Pons (tissue), 1 donor: Measurements from ENCODE around the gene PRDM10.
"Not testable (repeated sequence)": the region's sequence is repeated elsewhere in the genome, so short reads cannot be mapped to it uniquely, and the experiment has no call there.

Source experiments
- DNase-seq: peaks from one replicate; pipeline ENCODE4 v3.0.0-alpha.2; 2016; ENCODE audit warnings: low spot score

The PRDM10 gene

GRCh38 chr11:130015846-130016245, 13.2 kb upstream of the PRDM10 start:
- DNase-seq, result not testable (repeated sequence)

GRCh38 chr11:130008326-130008725, 5.7 kb upstream of the PRDM10 start:
- DNase-seq, result no peak

- no peak for DNase-seq
These were observed 4.3 kb upstream of the PRDM10 start for GRCh38 chr11:130006929-130007328.

DNA sequence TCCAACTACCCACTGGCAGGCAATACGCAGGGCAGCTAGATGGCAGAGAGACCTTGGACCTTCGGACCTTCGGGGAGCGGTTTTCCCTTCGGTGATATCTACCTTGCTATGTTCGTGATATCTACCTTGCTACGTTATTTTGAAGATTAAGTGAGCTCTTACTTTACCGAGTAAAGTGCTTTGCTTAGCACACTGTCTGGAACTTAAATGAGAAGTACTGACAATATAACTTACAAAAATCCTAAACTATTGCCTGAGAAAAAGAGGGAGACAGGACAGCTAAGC, 1.0 kb upstream of the PRDM10 start:
- no peak for DNase-seq

GRCh38 chr11:130002846-130003716, 446 bp upstream of the PRDM10 start:
- peak; percentile 100 for DNase-seq

DNA sequence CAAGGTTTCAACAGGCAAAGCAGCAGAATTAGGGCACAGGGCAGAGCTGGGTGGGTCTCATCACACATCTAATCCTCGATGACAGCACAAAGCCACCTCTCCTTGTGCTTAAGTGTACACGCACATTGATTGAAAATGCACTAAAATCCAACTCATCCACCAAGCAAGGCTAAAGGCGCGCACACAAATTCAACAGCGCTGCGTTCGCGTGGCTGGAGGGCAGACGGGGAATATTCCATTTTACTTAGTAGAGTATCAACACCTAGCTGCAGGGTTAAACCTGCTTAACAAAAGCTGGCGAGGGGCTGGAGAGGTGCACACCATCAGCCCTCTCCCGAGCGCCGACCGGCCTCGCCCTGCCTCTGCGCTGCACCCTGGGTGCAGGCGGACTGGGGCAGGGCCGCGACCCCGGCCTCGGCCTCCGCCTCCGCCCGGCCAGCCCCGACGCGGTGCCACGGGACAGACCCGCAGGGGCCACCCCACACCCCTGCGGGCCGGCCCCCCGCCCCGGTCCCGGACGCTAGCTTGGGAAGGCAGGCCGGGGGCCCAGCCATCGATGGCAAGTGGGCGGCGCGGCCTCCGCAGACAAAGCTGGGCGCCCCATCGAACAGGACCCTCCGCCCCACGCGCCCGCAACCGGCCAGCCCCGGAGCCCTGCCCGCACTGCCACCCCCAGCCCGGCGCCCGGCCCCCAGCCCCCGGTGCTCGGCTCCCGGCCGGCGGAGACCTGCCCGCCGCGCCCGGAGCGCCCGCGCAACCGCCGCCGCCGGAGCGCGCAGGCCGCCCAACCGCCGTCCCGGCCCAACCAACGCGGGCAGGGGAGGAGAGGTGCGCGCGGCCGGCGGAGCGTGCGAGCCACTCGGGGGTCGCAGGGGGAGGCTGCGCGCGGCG, 929 bp downstream of the PRDM10 start:
- peak; percentile 17 for DNase-seq

DNA sequence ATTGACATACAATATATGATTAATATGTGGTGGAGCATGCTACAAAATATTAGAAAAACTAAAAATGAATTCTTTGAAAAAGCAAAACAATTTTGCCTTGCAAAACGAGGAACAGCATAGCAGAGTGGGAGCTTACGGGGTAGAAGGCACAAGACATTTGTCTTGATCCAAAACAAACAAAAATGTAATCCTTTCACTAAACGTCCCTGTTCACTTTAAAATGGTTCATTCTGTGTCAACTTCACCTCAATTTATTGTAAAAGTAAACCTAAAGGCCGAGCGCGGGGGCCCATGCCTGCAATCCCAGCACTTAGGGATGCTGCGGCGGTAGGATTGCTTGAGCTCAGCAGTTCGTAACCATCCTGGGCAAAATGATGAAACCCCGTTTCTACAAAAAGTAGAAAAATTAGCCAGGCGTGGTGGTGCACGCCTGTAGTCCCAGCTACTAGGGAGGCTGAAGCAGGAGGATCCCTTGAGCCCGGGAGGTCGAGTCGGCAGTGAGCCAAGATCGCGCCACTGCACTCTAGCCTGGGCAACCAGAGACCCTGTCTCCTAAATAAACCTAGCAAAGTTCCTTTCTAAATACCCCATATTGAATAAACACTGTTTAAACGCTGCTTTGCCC, 2.0 kb downstream of the PRDM10 start:
- DNase-seq, result no peak

GRCh38 chr11:129999407-129999806, 3.2 kb downstream of the PRDM10 start:
- no peak for DNase-seq

DNA sequence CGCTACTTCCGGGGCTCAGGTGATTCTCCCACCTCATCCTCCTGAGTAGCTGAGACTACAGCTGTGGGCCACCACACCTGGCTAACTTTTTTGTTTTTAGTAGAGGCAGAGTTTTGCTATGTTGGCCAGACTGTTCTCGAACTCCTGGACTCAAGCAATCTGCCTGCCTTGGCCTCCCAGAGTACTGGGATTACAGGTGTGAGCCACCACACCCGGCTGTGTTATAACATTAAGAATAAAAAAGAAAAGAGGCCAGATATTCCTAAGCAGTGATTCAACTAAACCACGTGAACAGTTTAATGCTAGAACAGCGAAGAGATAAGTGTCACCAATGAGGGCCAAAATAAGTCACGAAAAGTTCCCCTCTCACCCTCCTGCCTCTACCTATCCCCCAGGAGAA, 3.7 kb downstream of the PRDM10 start:
- no peak for DNase-seq

GRCh38 chr11:129998107-129998506, 4.5 kb downstream of the PRDM10 start:
- DNase-seq, result no peak

GRCh38 chr11:129997513-129997912, 5.1 kb downstream of the PRDM10 start:
- DNase-seq, result no peak

DNA sequence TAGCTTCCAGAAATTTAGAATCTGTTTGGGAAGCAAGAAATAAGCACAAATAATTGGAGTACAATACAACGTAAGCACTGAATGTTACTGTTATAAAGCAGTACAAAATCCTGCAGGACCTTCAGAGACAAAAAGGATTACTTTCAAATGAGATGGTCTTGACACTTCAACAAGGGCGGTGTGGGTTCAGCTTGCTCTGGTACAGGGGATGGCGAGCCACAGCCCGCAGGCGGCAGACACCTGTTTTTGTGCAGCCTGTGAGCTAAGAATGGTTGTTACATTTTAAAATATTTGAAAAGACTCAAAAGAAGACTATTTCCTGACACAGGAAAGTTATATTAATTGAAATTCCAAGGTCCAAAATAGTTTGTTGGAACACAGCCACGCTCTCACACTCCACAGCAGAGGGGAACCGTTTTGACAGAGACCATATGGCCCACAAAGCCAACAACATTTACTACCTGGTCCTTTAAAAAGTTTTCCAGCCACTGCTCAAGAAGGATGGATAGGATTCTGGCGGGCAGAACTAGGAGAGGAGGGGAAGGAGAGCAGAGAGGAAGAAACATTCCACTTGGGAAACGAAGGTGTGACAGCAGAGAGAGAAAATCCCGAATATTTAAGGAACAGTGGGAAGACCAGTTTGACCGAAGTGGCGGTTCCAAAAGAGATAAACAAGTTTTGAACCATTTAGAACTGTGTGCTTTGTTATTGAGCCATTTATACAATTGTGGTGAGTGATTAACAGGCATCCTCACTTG, 6.3 kb downstream of the PRDM10 start:
- DNase-seq, result no peak

DNA sequence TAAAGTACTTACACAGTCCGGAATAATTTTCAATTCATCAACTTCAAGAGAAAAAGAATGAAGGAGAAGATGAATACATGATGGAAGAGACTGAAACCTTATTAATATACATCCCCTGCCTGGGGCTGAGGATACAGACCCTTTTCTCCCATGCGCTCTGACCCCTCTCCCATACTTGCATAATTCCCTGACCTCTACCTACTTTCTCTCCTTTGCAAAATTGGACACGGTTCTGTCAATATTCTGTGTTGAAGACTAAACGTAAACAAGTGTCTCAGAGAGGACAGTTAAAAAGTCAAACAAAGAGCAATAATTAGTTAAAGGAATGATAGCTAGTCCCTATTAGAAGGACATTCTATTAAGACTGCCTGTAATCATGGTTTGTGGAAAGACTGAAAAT, 7.5 kb downstream of the PRDM10 start:
- DNase-seq, result no peak

DNA sequence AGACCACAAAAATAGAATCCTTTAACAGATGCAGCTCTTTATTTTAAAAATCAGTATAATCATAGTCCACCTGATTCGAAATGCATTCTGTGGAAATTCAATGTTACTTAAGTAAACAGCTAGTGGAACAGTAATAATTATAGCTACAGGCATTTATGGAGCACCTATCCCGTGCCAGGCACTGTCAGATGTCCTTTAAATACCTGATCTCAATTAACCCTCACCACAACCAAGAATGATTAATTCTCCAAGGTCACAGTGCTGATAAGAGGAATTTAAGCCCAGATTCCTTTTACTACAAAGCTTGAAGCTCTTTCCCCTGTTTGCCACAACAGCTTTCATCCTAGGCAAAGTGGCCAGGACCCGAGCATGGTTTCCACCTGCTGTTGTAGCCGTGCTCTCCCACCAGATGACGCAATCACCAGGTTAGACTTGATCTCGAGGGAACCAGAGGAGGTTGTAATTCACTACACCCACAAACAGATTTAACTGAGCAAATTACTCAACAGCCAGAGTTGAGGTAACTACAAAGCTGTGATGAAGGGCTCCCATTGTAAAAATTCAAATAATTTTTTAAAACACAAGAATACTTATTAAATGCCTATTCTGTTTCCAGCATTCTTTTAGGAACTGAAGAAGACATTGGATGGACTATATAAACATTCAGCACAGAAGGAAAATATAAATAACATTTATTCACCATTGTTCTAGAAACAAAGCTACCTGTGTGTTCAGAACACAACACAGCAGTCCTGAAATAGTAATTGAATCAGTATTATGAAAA, 10.3 kb downstream of the PRDM10 start:
- no peak for DNase-seq

DNA sequence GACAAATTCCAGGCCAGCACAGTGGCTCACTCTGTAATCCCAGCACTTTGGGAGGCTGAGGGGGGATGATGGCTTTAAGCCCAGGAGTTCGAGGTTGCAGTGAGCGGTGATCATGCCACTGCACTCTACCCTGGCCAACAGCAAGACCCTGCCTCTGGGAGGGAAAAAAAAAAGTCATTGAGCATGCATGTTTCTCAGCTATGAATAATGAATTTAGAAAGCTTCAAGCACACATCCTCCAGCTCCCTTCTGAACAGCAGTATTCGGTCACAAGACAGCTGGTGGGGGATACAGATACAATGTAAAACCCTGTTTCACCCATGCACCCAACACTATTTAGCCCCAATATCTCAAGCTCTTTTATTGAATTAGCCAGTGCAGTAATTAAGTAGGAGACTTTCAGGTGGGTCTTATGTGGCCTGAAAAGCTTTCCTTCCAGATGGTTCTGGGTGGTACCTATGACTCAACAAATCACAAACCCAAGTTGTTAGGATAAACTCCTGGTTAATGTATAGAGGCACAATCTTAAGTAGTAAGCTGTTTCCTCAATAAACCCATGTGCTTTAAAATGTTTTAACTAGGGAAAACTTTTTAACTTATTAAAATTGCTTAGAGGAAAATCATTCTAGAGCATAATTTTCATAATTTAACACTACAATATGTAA, 13.4 kb downstream of the PRDM10 start:
- no peak for DNase-seq

DNA sequence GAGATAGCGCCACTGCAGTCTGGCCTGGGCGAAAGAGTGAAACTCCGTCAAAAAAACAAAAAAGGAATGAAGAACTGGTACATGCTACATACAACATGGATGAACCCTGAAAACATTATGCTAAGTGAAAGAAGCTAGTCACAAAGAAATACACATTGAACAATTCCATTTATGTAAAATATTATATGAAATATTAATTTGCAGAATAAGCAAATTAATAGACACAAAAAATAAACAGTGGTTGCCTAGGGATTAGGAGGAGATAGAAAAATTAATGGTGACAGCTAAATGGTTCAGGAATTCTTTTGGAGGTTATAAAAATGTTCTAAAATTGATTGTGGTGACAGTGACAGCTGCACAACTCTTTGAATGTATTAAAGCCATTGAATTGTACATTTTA, 14.7 kb downstream of the PRDM10 start:
- DNase-seq, result no peak

- no peak for DNase-seq
These were observed 16.8 kb downstream of the PRDM10 start for GRCh38 chr11:129985823-129986222.

DNA sequence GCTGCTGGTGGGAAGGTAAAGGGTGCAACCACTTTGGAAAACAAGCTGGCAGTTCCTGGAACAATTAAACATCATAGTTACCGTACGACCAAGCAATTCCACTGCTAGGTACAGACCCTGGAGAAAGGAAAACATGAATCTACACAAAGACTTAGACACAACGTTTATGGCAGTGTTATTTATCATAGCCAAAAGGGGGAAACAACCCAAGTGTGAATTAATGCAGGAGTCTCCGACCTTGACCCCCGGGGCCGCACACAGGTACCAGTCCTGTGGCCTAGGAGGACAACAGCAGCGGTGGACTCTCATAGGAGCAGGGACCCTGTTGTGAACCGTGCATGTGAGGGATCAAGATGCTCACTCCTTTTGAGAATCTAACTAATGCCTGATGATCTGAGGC, 22.5 kb downstream of the PRDM10 start:
- DNase-seq, result no peak

DNA sequence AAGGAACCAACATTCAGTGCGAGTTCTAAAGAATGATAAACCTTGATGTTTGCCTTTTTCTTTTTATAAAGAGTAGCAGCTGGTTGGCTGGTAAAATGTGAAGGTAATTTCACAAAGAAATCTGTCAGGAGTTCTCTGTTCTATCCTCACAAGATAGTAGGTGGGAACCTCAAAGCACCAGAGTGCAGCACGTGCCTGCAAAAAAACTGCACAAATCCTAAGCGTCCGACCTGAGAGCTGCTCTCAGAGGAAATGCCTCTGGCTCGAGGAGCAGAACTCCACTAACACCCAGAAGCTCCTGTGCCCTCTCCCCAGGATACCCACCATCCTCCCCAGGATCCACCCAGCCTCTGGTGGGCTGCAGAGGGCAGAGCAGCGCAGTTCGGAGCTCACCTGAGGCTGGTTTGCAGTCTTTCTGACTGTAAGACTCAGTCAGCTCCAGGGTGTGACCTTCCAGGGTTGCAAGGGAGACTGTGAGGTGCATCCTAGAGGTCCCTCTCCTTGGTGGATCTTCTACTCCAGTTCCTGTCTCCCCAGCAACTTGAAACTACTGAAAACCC, 23.5 kb downstream of the PRDM10 start:
- no peak for DNase-seq

GRCh38 chr11:129978447-129978846, 24.2 kb downstream of the PRDM10 start:
- DNase-seq, result no peak
